Activated CD4-positive, alpha-beta T cell treated with anti-CD3 and anti-CD28 coated beads, Interleukin-2, Interleukin-6, amounts not matched to agents 100 ng/mL and 50 ng/mL, durations not matched to agents 16 hours and 8 hours (primary cell): Measurements from ENCODE around the gene PXDC1.
"Not testable (repeated sequence)": the region's sequence is repeated elsewhere in the genome, so short reads cannot be mapped to it uniquely, and the experiment has no call there.

Experiments used
- DNase-seq: peaks from one replicate; pipeline ENCODE4 v3.0.0-alpha.2; 2020

The PXDC1 gene

DNA sequence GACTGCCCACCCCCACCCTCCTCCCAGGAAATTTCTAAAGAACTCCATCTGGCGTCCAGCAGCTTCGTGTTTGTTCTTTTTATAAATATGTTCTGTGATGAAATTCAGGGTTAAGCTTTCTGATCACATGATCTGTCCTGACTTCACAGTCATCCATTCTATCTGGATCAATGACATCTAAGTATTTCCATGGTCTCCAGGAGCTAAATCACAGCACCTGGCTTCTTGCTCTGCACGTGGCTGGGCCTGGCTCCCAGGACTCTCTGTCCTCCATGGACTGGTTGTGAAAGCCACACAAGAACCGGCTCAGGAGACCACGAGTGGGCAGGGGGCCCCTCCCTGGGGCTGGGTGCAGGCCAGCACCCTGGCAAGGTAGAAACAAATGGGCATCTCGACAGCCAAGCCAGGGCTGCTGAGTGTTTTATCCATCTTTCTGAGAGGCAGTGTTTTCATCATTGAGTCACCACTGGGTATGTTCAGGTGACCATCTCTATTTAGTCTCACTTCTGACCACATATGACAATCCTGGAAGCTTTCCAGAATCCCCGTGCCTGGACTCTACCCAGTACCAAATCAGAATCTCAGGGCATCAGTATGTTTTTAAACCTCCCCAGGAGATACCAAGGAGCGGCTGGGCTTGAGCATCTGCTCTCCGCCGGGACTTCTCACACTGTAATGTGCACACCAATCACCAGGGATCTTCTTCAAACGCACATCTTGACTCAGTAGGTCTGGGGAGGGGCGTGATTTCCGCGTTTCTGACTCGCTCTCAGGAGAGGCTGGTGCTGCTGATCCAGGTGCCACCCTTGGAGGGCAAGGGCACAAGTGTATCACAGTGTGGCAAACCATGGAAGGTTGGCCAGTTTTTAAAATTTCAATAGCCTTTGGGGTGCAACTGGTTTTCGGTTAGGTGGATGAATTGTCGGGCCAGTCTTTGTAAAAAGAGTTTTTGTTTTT, 31.6 kb upstream of the PXDC1 start:
- DNase-seq = no peak

DNA sequence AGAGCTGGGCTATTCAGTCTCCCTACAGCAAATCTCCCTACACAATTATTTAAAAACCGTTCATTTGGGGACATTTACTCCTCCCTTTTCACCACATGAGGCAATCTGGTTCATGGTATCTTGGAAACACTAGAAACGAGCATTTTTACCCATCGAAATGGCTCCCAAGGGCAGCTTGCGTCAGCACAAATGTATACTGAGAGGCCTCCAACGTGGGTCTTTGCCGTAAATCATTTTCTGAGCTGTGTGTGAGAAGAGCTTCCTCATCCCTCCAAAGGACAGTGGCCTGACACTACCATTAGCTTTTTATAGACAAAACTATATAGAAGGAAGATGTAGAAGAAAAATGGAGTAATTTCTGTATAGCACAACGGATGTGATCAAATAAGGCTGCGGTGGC, 30.0 kb upstream of the PXDC1 start:
- DNase-seq = no peak

DNA sequence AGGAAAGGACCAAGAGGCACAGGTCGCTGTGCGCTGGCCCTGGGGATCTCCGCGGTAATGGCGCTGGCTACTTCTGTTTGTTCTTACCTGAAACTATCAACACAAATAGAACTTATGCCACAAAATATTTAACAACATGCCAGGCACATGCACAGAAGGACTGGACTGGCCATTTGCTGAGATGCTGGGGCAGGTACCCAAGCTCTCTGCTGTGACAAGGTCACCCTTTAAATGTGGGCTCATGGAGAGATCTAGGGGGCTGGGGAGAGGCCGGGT, 28.0 kb upstream of the PXDC1 start:
- no peak for DNase-seq

DNA sequence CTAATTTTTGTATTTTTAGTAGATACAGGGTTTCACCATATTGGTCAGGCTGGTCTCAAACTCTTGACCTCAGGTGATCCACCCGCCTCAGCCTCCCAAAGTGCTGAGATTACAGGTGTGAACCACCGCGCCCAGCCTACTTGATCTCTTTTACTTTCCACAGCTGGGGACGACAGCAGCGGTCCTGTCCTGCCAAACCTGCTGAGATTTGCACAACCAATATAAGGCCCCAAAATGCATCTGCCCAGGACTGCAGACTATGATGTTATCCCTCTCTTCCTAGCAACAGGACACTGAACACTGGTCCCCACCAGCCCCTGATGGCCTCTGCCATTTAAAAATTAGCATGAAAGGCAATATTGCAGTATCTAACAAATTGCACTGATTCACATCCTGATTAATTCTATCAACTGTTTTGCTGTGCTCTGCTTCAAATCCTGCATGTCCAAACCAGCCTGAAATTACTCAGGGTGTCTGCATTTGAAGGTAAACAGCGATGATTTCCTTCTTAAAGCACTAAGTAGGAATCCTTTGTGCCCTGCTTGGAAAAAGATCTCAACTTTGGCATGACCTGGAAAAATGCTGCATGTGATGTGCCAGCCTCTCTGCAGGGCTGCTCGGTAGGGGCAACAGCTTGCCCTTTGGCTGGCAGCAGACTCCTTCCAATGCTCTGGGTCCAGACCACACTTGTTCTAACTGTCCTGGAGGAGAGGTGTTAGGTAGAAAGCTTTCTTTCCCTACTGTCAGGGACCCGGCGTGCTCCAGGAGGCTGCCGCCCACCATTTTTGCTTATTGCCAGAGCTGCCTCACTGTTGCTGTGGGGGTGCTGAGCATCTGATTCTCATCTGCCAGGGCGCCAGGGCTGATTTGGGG, 27.4 kb upstream of the PXDC1 start:
- DNase-seq = no peak

DNA sequence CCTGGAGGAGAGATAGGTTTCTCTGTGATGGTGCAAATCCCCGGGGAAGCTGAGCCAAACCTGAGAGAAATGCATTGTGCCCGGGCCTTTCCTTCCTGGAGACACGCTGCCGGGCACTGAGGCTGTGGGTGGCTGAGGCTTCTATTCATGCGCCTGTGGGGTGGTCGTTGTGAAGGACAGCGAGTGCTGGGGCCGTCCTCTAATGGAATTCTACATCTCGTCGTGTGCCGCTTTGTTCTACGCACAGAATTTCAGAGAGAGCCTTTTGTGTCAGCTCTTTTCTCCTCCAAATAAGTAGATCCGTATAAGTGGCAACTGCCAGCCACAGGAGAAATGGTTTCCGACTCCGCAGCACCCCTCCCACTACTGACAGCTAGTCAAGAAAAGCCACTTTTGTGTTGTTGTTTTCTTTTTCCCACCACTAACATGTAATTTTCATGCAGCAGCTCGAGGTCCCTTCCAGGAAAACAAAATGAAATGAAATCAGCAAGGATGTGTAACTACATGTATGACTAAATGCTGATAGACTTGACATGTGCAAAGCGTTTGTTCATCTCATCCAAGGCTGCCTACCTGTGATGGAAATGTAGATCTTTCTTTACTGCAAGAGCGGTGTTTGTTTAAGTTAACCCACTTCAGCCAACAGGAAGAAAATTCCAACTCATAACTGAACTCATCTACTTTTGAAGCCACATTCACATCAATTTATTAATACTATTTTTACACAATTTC, 26.4 kb upstream of the PXDC1 start:
- DNase-seq = peak; percentile 32

DNA sequence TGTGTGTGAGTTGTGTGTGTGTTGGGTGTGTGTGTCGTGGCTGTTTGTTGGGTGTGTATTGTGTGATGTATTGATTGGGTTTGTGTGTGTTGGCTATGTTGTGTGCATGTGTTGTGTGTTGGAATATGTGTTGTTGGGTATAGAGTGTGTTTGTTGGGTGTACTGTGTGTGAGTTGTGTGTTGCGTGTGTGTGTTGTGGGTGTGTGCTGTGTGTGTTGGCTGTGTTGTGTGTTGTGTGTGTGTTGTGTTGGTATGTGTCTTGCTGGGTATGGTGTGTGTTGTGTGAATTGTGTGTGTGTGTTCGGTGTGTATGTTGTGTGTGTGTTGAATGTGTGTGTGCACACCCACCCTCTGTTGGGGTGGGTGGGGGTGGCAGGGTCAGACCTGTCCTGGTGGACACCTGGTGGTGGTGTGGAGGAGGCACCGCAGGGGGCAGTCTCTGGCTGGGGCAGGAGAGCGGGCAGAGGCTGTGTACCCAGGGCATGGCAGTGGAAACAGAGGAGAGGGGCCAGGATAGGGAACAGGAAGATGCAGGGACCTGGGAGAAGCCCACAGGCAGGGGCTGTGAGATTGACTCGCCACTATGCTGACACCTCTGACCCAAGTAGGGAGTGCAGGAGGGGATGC, 25.5 kb upstream of the PXDC1 start:
- no peak for DNase-seq

DNA sequence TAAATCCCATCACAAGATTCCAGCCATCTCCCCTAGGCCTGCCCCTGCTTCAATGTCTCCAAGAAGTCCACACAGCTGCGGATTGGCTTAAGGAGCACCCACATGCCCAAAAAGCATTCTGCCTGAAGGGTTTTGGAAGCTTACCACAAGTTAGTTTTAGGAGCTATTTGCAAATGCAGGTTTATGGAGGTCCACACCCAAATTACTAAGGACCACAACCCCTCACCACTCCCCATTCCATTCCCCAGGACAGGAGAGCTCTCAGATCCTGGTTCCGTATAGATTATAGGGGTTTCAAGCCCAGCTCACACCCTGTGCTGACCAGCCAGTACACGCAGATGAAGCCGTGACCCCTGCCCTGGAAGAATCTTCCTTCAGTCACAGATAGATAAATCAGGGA, 24.3 kb upstream of the PXDC1 start:
- no peak for DNase-seq

DNA sequence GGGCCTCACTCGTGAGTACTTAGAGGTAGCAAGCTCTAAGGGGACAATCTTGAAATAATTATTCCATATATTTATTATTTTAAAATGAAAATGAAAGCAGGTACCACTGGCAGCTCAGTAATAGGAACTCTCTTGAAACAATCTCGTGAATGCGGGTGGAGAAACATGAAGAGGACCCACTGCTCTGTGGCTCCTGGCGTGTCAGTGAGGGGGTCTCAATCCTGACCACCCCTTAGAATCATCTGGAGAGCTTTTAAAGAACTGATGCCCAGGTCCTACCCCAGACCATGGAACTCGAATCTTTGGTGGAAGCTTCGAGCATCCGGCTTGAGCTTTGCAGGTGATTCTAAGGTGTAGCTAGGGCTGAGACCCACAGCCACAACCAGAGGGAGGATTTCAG, 23.9 kb upstream of the PXDC1 start:
- DNase-seq = no peak

DNA sequence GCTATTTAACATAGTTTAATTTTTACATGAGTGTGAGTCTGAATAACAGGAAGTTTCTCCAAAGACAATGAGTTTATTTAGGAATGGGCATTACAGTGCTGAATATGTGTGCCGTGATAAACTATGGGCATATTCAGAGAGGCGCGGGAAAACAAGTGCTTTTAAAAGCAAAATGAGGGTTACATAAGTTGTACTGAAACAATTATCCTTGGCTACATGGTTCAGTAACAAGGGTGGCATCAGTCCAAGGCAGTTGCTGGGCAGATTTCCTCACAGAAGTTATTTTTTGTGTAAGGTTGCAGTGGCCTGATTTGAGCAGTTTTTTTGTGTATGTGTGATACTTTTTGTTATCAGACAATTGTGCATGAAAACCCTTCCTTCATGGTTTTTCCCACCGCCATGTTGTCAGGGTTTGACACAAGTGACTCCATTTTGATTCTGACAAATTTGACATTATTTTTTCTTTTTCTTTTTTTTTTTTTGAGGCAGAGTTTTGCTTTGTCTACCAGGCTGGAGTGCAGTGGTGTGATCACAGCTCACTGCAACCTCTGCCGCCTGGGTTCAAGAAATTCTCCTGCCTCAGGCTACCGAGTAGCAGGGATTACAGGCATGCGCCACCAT, 22.3 kb upstream of the PXDC1 start:
- no peak for DNase-seq

DNA sequence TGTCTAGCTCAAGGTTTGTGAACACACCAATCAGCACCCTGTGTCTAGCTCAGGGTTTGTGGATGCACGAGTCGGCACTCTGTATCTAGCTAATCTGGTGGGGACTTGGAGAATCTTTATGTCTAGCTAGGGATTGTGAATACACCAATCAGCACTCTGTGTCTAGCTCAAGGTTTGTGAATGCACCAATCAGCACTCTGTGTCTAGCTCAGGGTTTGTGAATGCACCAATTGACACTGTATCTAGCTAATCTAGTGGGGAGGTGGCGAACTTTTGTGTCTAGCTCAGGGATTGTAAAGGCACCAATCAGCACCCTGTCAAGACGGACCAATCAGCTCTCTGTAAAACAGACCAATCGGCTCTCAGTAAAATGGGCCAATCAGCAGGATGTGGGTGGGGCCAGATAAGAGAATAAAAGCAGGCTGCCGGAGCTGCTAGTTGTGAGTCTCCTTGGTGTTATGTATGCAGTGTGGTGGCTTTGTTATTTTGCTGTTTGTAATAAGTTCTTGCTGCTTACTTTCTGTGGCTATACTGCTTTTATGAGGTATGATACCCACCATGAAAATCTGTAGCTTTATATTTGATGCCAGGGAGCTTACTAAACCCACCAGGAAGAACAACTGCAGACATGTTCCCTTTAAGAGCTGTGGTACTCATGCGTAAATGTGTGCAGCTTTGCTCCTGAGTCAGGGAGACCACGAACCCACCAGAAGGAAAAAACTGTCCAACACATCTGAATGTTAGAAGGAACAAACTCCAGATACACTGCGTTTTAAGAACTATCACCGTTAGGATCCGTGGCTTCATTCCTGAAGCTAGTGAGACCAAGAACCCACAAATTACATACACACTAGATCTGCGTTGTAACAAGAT, 20.9 kb upstream of the PXDC1 start:
- DNase-seq = not testable (repeated sequence)

DNA sequence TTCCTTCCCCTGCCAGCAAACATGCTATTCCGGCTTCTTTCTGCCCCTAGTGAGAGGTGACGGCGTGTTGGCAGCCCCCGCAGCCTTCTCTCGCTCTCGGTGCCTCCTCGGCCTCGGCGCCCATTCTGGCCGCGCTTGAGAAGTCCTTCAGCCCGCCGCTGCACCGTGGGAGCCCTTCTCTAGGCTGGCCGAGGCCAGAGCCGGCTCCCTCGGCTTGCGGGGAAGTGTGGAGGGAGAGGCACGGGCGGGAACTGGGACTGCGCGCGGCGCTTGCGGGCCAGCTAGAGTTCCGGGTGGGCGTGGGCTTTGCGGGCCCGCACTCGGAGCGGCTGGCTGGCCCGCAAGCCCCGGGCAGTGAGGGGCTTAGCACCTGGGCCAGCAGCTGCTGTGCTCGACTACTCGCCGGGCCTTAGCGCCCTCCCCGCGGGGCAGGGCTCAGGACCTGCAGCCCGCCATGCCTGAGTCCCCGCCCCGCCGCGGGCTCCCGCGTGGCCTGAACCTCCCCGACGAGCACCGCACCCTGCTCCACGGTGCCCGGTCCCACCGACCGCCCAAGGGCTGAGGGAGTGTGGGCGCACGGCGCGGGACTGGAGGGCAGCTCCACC, 20.0 kb upstream of the PXDC1 start:
- DNase-seq = no peak

DNA sequence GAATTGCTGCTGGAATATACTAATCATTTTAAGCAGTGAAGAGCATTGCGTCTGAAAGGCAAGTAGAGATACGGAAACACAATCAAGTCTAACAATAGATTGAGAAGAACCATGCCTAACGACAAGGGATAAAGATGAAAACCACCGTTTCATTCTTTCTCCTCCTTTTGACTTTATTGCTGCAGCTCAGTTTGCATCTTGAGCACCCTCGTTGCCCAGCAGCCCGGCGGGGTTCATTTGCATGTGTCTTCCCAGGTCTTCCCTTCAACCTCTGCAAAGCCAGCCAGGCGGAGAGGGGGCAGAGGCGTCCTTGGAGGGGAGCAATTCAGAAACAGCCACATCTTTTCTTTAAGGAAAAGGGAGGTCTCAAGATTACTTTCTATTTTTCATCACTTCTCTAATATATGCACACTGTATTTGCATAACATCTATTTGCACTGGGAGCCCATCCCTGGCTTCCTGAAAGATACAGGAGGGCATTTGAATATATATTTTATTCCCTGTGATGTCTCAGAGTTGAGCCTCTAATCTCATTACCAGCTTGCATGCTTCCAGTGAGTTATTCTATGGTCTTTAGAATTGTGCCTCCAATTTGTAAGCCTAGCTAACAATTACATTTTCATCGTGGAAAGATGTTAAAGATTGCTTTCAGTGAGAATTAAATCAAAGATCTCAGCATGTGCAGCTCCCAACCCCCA, 18.7 kb upstream of the PXDC1 start:
- DNase-seq = no peak

DNA sequence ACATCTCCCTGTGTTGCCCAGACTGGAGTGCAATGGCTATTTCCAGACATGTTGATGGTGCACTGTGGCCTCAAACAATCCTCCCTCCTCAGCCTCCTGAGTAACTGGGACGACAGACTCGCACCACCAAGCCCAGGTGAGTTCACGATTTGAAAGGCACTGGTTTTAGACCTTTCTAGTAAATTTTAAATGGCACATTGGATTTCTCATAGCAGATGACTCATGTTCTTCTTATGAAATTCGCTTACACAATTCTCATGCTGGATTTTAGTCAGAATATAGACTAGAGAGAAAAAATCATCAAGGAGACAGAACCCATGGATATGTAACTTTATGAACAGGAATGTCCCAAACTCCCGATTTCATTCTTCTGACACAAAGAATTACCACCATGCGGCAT, 18.1 kb upstream of the PXDC1 start:
- DNase-seq = peak; percentile 21

DNA sequence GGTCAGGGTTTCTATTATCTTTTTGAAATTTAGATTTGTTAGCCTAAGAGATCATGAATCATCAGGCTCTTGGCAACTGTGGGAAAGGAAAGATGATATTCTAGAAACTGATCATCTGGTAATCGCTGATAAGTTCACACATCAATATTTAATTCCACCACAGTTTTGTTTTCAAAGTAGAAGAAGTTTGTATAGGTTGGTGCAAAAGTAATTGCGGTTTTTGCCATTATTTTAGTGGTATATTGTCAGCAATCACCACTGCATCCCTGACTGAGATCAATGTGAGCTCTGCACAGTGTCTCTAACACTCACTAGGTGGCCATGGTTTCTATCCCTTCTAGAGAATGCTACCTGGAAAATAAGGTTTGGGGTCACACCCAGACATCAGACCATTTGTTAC, 17.0 kb upstream of the PXDC1 start:
- DNase-seq = no peak

DNA sequence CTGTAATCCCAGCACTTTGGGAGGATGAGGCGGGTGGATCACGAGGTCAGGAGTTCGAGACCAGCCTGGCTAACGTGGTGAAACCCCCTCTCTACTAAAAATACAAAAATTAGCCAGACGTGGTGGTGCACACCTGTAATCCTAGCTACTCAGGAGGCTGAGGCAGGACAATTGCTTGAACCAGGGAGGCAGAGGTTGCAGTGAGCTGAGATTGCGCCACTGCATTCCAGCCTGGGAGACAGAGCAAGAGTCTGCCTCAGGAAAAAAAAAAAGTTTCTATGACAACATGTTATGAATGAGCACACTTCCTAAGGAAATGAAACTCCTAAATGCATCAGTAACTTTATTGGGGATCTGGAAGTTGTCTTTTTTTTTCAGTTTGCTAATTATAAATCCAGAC, 16.0 kb upstream of the PXDC1 start:
- DNase-seq = not testable (repeated sequence)

DNA sequence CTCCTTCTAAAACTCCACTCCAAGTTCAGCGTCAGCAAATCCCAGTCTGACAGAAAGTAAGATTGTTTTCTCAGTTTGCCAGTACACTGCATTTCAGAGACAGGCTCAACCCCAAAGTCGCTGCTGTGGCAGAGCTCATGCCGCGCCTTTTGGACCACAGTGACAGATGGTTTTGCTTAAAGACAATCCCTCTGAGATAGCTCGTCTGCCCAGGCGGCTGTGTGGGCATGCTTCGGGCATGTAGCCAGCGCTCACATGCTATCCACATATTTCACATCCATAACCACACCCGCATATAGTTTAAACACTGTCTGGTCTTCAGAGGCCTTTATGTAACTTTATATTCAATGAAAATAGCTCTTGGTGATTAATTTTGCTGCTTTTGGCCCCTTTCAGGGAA, 14.7 kb upstream of the PXDC1 start:
- DNase-seq = no peak

DNA sequence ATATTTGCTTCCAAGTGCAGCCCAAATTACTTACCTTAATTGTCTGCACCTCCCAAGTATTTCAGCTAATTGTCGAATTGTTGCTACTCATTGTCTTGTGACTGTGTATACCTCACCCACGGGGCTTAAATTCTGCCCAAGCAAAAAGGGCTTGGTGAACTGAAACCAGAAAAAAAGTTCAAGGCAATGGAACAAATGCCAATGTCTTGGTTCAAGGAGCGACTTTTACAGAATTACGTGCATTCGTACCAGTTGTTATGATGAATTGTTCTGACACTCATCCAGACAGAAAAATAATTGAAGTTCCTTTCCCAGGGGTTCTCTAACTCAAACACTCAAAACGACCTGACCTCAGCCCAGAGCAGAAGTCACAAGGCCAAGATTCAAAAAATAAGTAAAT, 13.9 kb upstream of the PXDC1 start:
- no peak for DNase-seq

DNA sequence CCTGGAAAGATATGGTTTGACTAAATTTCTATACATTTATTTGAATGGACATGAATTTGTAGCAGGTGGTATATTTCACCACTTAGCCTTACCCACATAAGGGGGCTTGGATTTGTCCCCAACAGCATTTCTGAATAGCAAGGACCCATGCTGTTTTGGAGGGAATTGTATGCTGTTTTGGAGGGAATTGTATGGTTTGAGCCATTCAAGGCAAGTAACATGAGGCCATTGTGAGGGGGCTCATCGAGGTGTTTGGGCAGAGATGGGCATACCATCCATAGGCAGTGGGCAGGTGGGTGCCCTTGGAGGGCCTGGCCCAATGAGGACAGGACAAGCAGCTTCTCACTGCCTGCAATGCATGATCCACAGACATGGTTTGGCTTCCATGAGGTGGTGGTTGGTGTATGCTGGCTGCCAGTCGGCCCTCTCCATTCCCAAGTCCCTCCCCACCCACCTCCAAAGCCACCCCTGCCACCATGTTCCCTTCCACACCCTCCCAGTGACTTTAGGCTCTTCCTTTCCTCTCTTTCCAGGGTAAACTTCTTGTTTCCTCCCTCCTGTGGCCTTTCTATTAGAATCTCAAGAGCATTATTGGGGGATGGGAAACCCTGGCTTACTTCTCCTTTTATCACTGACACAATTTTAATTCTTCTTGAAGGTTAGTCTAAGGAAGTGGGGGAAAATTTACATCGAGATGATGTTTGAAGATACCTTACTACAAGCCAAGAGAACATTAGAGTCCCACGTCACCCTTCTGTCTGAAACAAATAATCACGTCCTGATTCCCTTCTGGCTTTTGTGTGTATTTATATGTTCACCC, 13.2 kb upstream of the PXDC1 start:
- DNase-seq = no peak

DNA sequence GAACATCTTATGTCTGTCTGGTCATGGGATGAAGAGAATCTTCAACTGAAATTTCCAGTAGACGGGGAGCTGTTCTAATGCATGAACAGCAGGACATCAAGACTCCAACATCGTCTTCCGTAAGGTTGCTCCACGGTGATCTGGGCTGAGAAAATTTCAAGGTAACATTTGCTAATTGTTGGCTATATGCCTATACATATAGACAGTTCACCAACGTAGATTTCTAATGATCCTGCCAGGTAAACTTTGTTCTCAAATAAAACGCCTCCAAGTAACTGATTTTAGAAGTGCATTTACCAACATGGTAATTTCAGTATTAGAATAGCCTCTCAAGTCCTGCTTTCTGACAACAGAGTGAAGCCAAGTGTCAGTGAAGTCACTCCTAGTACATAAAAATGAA, 11.3 kb upstream of the PXDC1 start:
- DNase-seq = no peak

DNA sequence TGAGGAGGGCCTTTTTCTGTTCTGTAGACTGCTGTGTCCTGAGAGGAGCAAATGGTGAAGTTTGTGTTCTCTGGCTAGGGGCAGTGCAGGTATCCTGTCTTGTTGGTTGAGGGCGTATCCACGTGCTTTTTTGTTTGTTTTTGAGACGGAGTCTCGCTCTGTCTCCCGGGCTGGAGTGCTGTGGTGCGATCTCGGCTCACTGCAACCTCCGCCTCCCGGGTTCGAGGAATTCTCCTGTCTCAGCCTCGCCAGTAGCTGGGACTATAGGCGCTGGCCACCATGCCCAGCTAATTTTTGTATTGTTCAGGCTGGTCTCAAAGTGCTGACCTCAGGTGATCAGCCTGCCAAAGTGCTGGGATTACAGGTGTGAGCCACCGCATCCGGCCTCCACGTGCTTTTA, 10.8 kb upstream of the PXDC1 start:
- no peak for DNase-seq
